ENCODE results near the gene HEYL.

The HEYL gene

GRCh38 chr1:39590546-39590945, 48.9 kb downstream of the HEYL start:
- Histone ChIP-seq H3K9me3 (ENCODE audit: control insufficient read depth, insufficient read depth, low read length) (no peaks in the 10 kb centered on the region), H3K36me3 (ENCODE audit: control insufficient read depth, insufficient read depth, low read length) (no peaks in the 10 kb centered on the region), H3K4me3 (ENCODE audit: low read depth, low read length) (no peak overlapping the region), H3K4me1 (ENCODE audit: control insufficient read depth, insufficient read depth, low read length) (no peaks in the 10 kb centered on the region), H3K9ac (ENCODE audit: low read depth, low read length) (no peak overlapping the region), H3K27me3 (ENCODE audit: control insufficient read depth, insufficient read depth, low read length) (peaks cover 14% of the 10 kb centered on the region)

- Histone ChIP-seq H3K4me3 (ENCODE audit: low read depth, low read length) (no peak overlapping the region), H3K27me3 (ENCODE audit: control insufficient read depth, insufficient read depth, low read length) (peaks cover 2% of the 10 kb centered on the region), H3K4me1 (ENCODE audit: control insufficient read depth, insufficient read depth, low read length) (no peaks in the 10 kb centered on the region), H3K9me3 (ENCODE audit: control insufficient read depth, insufficient read depth, low read length) (no peaks in the 10 kb centered on the region), H3K9ac (ENCODE audit: low read depth, low read length) (no peak overlapping the region), H3K36me3 (ENCODE audit: control insufficient read depth, insufficient read depth, low read length) (no peaks in the 10 kb centered on the region)
Observed at GRCh38 chr1:39585933-39586332, 53.5 kb downstream of the HEYL start.

- Histone ChIP-seq H3K36me3 (ENCODE audit: control insufficient read depth, insufficient read depth, low read length) (peaks cover 22% of the 10 kb centered on the region), H3K9me3 (ENCODE audit: control insufficient read depth, insufficient read depth, low read length) (no peaks in the 10 kb centered on the region), H3K9ac (ENCODE audit: low read depth, low read length) (peak overlapping the region; percentile 81), H3K4me3 (ENCODE audit: low read depth, low read length) (peak overlapping the region; percentile 63), H3K27me3 (ENCODE audit: control insufficient read depth, insufficient read depth, low read length) (peaks cover 3% of the 10 kb centered on the region), H3K4me1 (ENCODE audit: control insufficient read depth, insufficient read depth, low read length) (peaks cover 15% of the 10 kb centered on the region)
Observed at GRCh38 chr1:39576016-39576657, 63.3 kb downstream of the HEYL start.

DNA sequence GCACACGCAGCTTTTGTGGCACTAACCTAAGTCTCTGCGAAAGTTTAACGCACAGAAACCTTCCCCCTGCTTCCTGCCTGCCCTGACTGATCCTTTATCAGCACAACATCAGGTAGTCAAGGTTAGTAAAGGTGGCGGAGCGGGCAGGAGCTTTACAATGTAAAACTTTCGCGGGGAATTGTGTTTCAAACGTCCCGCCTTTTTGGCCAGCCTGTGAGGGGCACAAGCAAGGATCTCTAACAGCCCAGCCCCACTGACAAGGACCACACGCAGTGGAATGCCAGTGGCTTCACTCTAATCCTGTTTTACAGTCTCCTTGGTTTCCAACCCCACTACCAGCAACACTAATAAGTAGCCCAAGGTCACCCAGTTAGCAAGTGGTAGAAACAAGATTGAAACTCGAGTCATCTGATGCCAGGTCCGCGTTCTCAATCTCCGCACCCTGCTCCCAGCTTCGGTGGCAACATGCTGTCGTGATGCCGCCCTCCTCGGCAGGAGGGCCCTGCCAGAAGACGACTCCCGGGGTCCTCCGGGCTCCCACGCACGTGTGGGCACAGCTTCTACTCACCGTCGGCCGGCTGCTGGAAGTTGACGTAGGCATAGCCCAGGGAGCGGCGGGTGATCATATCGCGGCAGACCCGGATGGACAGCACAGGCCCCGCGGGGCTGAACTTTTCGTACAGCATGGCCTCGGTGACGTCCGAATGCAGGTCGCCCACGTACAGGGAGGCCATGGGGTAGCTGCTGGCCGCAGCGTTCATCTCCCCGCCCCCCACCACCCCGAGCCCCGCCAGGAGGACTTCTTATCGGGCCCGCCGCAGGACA, 64.0 kb downstream of the HEYL start:
- H3K9me3 ChIP-seq (ENCODE audit: control insufficient read depth, insufficient read depth, low read length) = no peaks in the 10 kb centered on the region
- peak overlapping the region; percentile 63 for H3K4me3 ChIP-seq (ENCODE audit: low read depth, low read length)
- peaks cover 3% of the 10 kb centered on the region for H3K27me3 ChIP-seq (ENCODE audit: control insufficient read depth, insufficient read depth, low read length)
- peaks cover 30% of the 10 kb centered on the region for H3K36me3 ChIP-seq (ENCODE audit: control insufficient read depth, insufficient read depth, low read length)
- H3K4me1 ChIP-seq (ENCODE audit: control insufficient read depth, insufficient read depth, low read length) = peaks cover 15% of the 10 kb centered on the region
- peak overlapping the region; percentile 56 for H3K9ac ChIP-seq (ENCODE audit: low read depth, low read length)

GRCh38 chr1:39574646-39575045, 64.8 kb downstream of the HEYL start:
- H3K4me1 ChIP-seq (ENCODE audit: control insufficient read depth, insufficient read depth, low read length) = peaks cover 15% of the 10 kb centered on the region
- peaks cover 3% of the 10 kb centered on the region for H3K27me3 ChIP-seq (ENCODE audit: control insufficient read depth, insufficient read depth, low read length)
- H3K9ac ChIP-seq (ENCODE audit: low read depth, low read length) = peak overlapping the region; percentile 56
- peak overlapping the region; percentile 63 for H3K4me3 ChIP-seq (ENCODE audit: low read depth, low read length)
- peaks cover 37% of the 10 kb centered on the region for H3K36me3 ChIP-seq (ENCODE audit: control insufficient read depth, insufficient read depth, low read length)
- H3K9me3 ChIP-seq (ENCODE audit: control insufficient read depth, insufficient read depth, low read length) = no peaks in the 10 kb centered on the region

All from iPS-15b (cell line).